GM18499 (cell line): ENCODE results near the gene MALT1.
A peak's percentile ranks its signal among the peaks of the same experiment; 100 is the strongest.

Experiments used
- ATAC-seq: cut with Tn5 transposase; IDR thresholded peaks from one replicate; pipeline ENCODE4 v1.9.1; 2021; ENCODE audit warnings: moderate number of reproducible peaks; ENCODE audit not compliant: insufficient read depth, unreplicated experiment

Gene MALT1

GRCh38 chr18:58792086-58792485 is 120.8 kb downstream of the MALT1 start:
- no peak for ATAC-seq

- no peak for ATAC-seq
Measured at GRCh38 chr18:58793361-58793760, 122.1 kb downstream of the MALT1 start.

- no peak for ATAC-seq
Measured at GRCh38 chr18:58796220-58796619, 125.0 kb downstream of the MALT1 start.

GRCh38 chr18:58800582-58800981 is 129.3 kb downstream of the MALT1 start:
- ATAC-seq = peak; percentile 83

GRCh38 chr18:58802959-58803358 is 131.7 kb downstream of the MALT1 start:
- ATAC-seq = no peak

- ATAC-seq = no peak
Measured at GRCh38 chr18:58803978-58804377, 132.7 kb downstream of the MALT1 start.
